IMR-90 (cell line): Measurements from ENCODE around the gene CTNND2. TPM values are rescaled to one million over a fixed set of nuclear protein-coding genes. Genes with fewer than 3 reads are reported as not detected.

Experiments used
- ATAC-seq: fragments of 200-7000 bp; cut with Tn5 transposase; 2 replicates; pipeline ENCODE4 v1.9.1; 2020; ENCODE audit warnings: low read depth, mild to moderate bottlenecking, moderate library complexity
- BruUV-seq: library from RNA; stranded (reverse); fragments of 400-500 nt; replicated peaks from 2 replicates; lab custom pipeline; 2021; lab: Mats Ljungman, UMichigan
- CTCF ChIA-PET: fragments of 300-600 bp; formaldehyde crosslinking; extraction: SDS; loops from one replicate; lab custom pipeline; 2021; ENCODE audit warnings: antibody characterized with exemption; lab: Yijun Ruan, JAX
- POLR2A ChIA-PET: fragments of 300-600 bp; sonication (Branson Sonifier 250); formaldehyde crosslinking; loops from one replicate; lab custom pipeline; 2022; ENCODE audit warnings: antibody characterized with exemption; ENCODE audit not compliant: unreplicated experiment; lab: Charles Lee
- DNase-seq: peaks from one replicate; pipeline ENCODE4 v3.0.0; 2013
- H2AFZ ChIP-seq: replicated peaks from 2 replicates; pipeline ENCODE3; 2013; ENCODE audit warnings: low read length, mild to moderate bottlenecking; ENCODE audit not compliant: poor library complexity
- H2AK5ac ChIP-seq: 2 replicates; pipeline ENCODE4 v1.6.1; 2013; ENCODE audit warnings: low read depth, low read length, inconsistent platforms
- H2AK9ac ChIP-seq: replicated peaks from 2 replicates; pipeline ENCODE3; 2013; ENCODE audit warnings: mild to moderate bottlenecking, low read depth, low read length, moderate library complexity; ENCODE audit not compliant: poor library complexity
- H2BK120ac ChIP-seq: 2 replicates; pipeline ENCODE4 v1.6.1; 2013; ENCODE audit warnings: low read depth, low read length, inconsistent platforms
- H2BK15ac ChIP-seq: 3 replicates; pipeline ENCODE4 v1.6.1; 2013; ENCODE audit warnings: low read depth, low read length, inconsistent platforms
- H2BK20ac ChIP-seq: 2 replicates; pipeline ENCODE4 v1.6.1; 2013; ENCODE audit warnings: low read depth, mild to moderate bottlenecking, inconsistent platforms, low read length, moderate library complexity
- H2BK5ac ChIP-seq: 2 replicates; pipeline ENCODE4 v1.6.1; 2013; ENCODE audit warnings: mild to moderate bottlenecking, low read depth, low read length, inconsistent platforms; ENCODE audit not compliant: poor library complexity, severe bottlenecking
- H3K14ac ChIP-seq: replicated peaks from 2 replicates; pipeline ENCODE4 v1.6.1; 2013; ENCODE audit warnings: low read depth, low read length, inconsistent platforms
- H3K18ac ChIP-seq: 2 replicates; pipeline ENCODE4 v1.6.1; 2013; ENCODE audit warnings: low read depth, low read length, control low read depth
- H3K23ac ChIP-seq: 2 replicates; pipeline ENCODE4 v1.6.1; 2013; ENCODE audit warnings: low read depth, low read length, inconsistent platforms
- H3K27ac ChIP-seq: 2 replicates; pipeline ENCODE4 v1.5.1; 2013; ENCODE audit warnings: mild to moderate bottlenecking, control low read depth, low read length; ENCODE audit not compliant: insufficient read depth
- H3K27me3 ChIP-seq: 2 replicates; pipeline ENCODE4 v1.6.1; 2013; ENCODE audit warnings: low read length; ENCODE audit not compliant: control insufficient read depth, insufficient read depth
- H3K36me3 ChIP-seq: 2 replicates; pipeline ENCODE4 v1.6.1; 2013; ENCODE audit warnings: low read length, mixed read lengths; ENCODE audit not compliant: control insufficient read depth, insufficient read depth
- H3K4ac ChIP-seq: 2 replicates; pipeline ENCODE4 v1.6.1; 2013; ENCODE audit warnings: low read depth, low read length, inconsistent platforms
- H3K4me1 ChIP-seq: 2 replicates; pipeline ENCODE4 v1.6.1; 2013; ENCODE audit warnings: low read length, mixed read lengths; ENCODE audit not compliant: control insufficient read depth, insufficient read depth
- H3K4me2 ChIP-seq: 2 replicates; pipeline ENCODE4 v1.6.1; 2013; ENCODE audit warnings: low read depth, mild to moderate bottlenecking, control low read depth, low read length, moderate library complexity
- H3K4me3 ChIP-seq: 2 replicates; pipeline ENCODE4 v1.5.1; 2013; ENCODE audit warnings: low read depth, mild to moderate bottlenecking, control low read depth, low read length, moderate library complexity; ENCODE audit not compliant: insufficient read depth
- H3K56ac ChIP-seq: 2 replicates; pipeline ENCODE4 v1.6.1; 2013; ENCODE audit warnings: low read length, inconsistent platforms; ENCODE audit not compliant: insufficient read depth; ENCODE audit errors: extremely low read depth
- H3K79me1 ChIP-seq, 2 experiments: 2 replicates each; pipeline ENCODE4 v1.6.1; 2013; ENCODE audit warnings: low read length in 2 of 2, inconsistent platforms in 1 of 2, low read depth in 1 of 2
- H3K9ac ChIP-seq: 2 replicates; pipeline ENCODE4 v1.6.1; 2013; ENCODE audit warnings: low read depth, low read length, control low read depth
- H3K9me1 ChIP-seq: 2 replicates; pipeline ENCODE4 v1.6.1; 2013; ENCODE audit warnings: low read length, inconsistent platforms; ENCODE audit not compliant: insufficient read depth
- H3K9me3 ChIP-seq: 2 replicates; pipeline ENCODE4 v1.6.1; 2013; ENCODE audit warnings: low read length; ENCODE audit not compliant: control insufficient read depth, insufficient read depth
- H4K20me1 ChIP-seq: 2 replicates; pipeline ENCODE4 v1.6.1; 2013; ENCODE audit warnings: low read length, inconsistent platforms; ENCODE audit not compliant: insufficient read depth
- H4K5ac ChIP-seq: 2 replicates; pipeline ENCODE4 v1.6.1; 2013; ENCODE audit warnings: mild to moderate bottlenecking, low read depth, low read length, control low read depth
- H4K8ac ChIP-seq, 2 experiments: 2 replicates each; pipeline ENCODE4 v1.6.1; 2013; ENCODE audit warnings: low read depth in 2 of 2, low read length in 2 of 2, control low read depth in 1 of 2, inconsistent platforms in 1 of 2
- H4K91ac ChIP-seq: 2 replicates; pipeline ENCODE4 v1.6.1; 2013; ENCODE audit warnings: low read depth, low read length, inconsistent platforms; ENCODE audit not compliant: insufficient read depth
- FOS ChIP-seq: fragments of 150-350 bp; IDR thresholded peaks from 2 replicates; pipeline ENCODE4 v1.6.1; 2016; ENCODE audit warnings: low read depth, low read length
- MAFK ChIP-seq: IDR thresholded peaks from 2 replicates; pipeline ENCODE4 v1.6.1; 2012; ENCODE audit warnings: low read depth, low read length, improper control_type of control experiment
- MXI1 ChIP-seq: IDR thresholded peaks from 2 replicates; pipeline ENCODE4 v1.6.1; 2012; ENCODE audit warnings: low read depth, mild to moderate bottlenecking, low read length, moderate library complexity, borderline replicate concordance
- POLR2A ChIP-seq: IDR thresholded peaks from 2 replicates; pipeline ENCODE4 v1.6.1; 2012; ENCODE audit warnings: mild to moderate bottlenecking, low read depth, low read length
- RFX5 ChIP-seq: IDR thresholded peaks from 2 replicates; pipeline ENCODE4 v1.8.0; 2012; ENCODE audit warnings: low read depth, mild to moderate bottlenecking, low read length, moderate library complexity
- WGBS, 2 experiments: methylation state at CpG; one replicate each; pipeline versions ENCODE4 v1.1.5 to v1.1.7; 2013; ENCODE audit warnings: missing lambda C conversion rate in 2 of 2; ENCODE audit not compliant: insufficient read length in 1 of 2; ENCODE audit errors: extremely low coverage in 2 of 2; 5-methylcytosine and 5-hydroxymethylcytosine counted together
- dilution Hi-C: fragments of 300-500 bp; cut with HindIII; formaldehyde crosslinking; loops from one replicate; pipeline ENCODE4 v1.14.3; 2018; ENCODE audit warnings: low sequenced_read_pairs; ENCODE audit not compliant: unreplicated experiment
- in situ Hi-C: fragments of 300-500 bp; cut with MboI; formaldehyde crosslinking; loops from 3 replicates; pipeline ENCODE4 v1.14.3; 2019; ENCODE audit warnings: low sequenced_read_pairs, inconsistent platforms, mixed read lengths
- intact Hi-C: fragments of 100-400 bp; cut with micrococcal nuclease; formaldehyde crosslinking; loops from 2 replicates; pipeline ENCODE4 v1.10.0; 2022
- polyA plus RNA-seq, 3 experiments: library from polyadenylated mRNA; depleted of rRNA; stranded (reverse); fragments of >200 nt; gene quantifications; 2 replicates each; pipeline ENCODE4 v1.2.3, GENCODE V29; 2012; ENCODE audit warnings: low replicate concordance in 1 of 3
- total RNA-seq: library from RNA; depleted of rRNA; stranded (reverse); fragments of >200 nt; gene quantifications from 2 replicates; pipeline ENCODE4 v1.2.3, GENCODE V29; 2012
- TF ChIP-seq, protein P1 (sequence below): conservative IDR thresholded peaks from 2 replicates; pipeline ENCODE4 v1.5.1; 2012; ENCODE audit warnings: mild to moderate bottlenecking, low read depth, low read length, improper control_type of control experiment

CTNND2 gene
- total and polyA plus RNA-seq, 2 of the 4 experiments (the other 2 are of a cell fraction), result not detected

DNA sequence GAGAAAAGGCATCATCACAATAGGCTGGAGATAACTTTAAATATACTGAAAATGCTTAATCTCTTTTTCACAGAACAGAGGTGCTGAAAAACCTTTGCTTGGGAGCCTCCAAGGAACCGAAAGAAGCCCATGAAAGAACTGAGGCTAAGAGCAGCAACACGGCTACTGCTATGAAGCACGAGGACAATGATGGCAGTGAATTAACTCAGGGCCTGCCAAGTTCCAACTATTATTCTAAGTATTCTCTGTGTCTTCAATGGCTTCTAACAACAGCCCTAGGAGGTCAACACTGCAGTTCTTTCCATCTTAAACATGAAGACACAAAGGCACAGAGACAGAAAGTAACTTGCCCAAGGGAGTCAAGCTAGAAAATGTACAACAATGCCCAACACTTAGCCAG is 850.2 kb downstream of the CTNND2 start:
- Histone ChIP-seq H3K36me3 (no peaks in the 10 kb centered on the region), H2AFZ (no peak overlapping the region), H3K4me3 (no peak overlapping the region), H4K5ac (no peak overlapping the region), H3K79me1 (no peaks in the 10 kb centered on the region), H2BK20ac (no peak overlapping the region), H3K9ac (no peak overlapping the region), H3K27me3 (peaks cover 4% of the 10 kb centered on the region), H3K14ac (no peak overlapping the region), H2BK15ac (no peak overlapping the region), H3K56ac (no peak overlapping the region), H4K8ac (no peak overlapping the region), H3K4me2 (no peak overlapping the region), H3K9me1 (no peaks in the 10 kb centered on the region), H4K91ac (no peak overlapping the region), H2BK5ac (no peak overlapping the region), H2AK5ac (no peak overlapping the region), H3K9me3 (no peaks in the 10 kb centered on the region), H3K4ac (no peak overlapping the region), H4K20me1 (no peaks in the 10 kb centered on the region), H3K27ac (no peak overlapping the region), H3K4me1 (no peaks in the 10 kb centered on the region), H3K18ac (no peak overlapping the region), H2BK120ac (no peak overlapping the region), H3K23ac (no peak overlapping the region), H2AK9ac (no peak overlapping the region)
- in situ Hi-C loops (no loop called here), intact Hi-C loops (loop anchor here (5.0 kb wide), 1 partner anchor 357 kb away; no protein-coding TSS in a partner anchor), dilution Hi-C loops (no loop called here)
- DNase-seq, result no peak
- WGBS, 2 experiments, result 10% methylated on average over 2 of the region's 3 CpGs; no CpG with 5 or more reads in 1 of the 2 experiments
- ChIA-PET POLR2A (no interaction called here), CTCF (no interaction called here)
- TF ChIP-seq FOS (no peak), POLR2A (no peak), MAFK (no peak), MXI1 (no peak), RFX5 (no peak)
- TF ChIP-seq, protein P1, sequence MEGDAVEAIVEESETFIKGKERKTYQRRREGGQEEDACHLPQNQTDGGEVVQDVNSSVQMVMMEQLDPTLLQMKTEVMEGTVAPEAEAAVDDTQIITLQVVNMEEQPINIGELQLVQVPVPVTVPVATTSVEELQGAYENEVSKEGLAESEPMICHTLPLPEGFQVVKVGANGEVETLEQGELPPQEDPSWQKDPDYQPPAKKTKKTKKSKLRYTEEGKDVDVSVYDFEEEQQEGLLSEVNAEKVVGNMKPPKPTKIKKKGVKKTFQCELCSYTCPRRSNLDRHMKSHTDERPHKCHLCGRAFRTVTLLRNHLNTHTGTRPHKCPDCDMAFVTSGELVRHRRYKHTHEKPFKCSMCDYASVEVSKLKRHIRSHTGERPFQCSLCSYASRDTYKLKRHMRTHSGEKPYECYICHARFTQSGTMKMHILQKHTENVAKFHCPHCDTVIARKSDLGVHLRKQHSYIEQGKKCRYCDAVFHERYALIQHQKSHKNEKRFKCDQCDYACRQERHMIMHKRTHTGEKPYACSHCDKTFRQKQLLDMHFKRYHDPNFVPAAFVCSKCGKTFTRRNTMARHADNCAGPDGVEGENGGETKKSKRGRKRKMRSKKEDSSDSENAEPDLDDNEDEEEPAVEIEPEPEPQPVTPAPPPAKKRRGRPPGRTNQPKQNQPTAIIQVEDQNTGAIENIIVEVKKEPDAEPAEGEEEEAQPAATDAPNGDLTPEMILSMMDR, result no peak
- BruUV-seq, result no TSS peak
- no peak for ATAC-seq
